Measurements from ENCODE around the gene ARID1A. TPM values are rescaled to one million over a fixed set of nuclear protein-coding genes. Genes with fewer than 3 reads are reported as not detected.
"Not testable (repeated sequence)": the region's sequence is repeated elsewhere in the genome, so short reads cannot be mapped to it uniquely, and the experiment has no call there.

Gene ARID1A
- total RNA-seq, 2 donors from 2014 or later, result 110 to 116 TPM

- Mint-ChIP-seq H3K27ac (no peak overlapping the region), H3K9me3 (no peaks in the 10 kb centered on the region), H3K36me3 (peaks cover 0 to 22% of the 10 kb centered on the region in 2 donors)
- DNase-seq (ENCODE audit: low spot score in 2 of 2) (peak; percentile 30 to 56), ATAC-seq (no peak)
Measured at GRCh38 chr1:26696119-26696653, 371 bp downstream of the ARID1A start.

- Mint-ChIP-seq H3K36me3 (peaks cover 0 to 22% of the 10 kb centered on the region in 2 donors), H3K27ac (no peak overlapping the region), H3K9me3 (no peaks in the 10 kb centered on the region)
- ATAC-seq, result peak; percentile 0 to 4
- DNase-seq (ENCODE audit: low spot score in 2 of 2), result peak; percentile 52 to 68
Measured at GRCh38 chr1:26696654-26697430, 1.0 kb downstream of the ARID1A start.

- no peak overlapping the region for H3K27ac Mint-ChIP-seq
- no peaks in the 10 kb centered on the region for H3K9me3 Mint-ChIP-seq
- H3K36me3 Mint-ChIP-seq, result peaks cover 0 to 20% of the 10 kb centered on the region in 2 donors
- ATAC-seq, result no peak
- DNase-seq (ENCODE audit: low spot score in 2 of 2), result peak in 1 of 2 donors; percentile 25
Measured at GRCh38 chr1:26697431-26697977, 1.7 kb downstream of the ARID1A start.

- ATAC-seq (peak; percentile 47 to 67), DNase-seq (ENCODE audit: low spot score in 2 of 2) (peak; percentile 40 to 68)
- Mint-ChIP-seq H3K27ac (no peak overlapping the region), H3K9me3 (no peaks in the 10 kb centered on the region), H3K36me3 (peaks cover under 1 to 13% of the 10 kb centered on the region in 2 donors)
Measured at GRCh38 chr1:26697978-26698849, 2.4 kb downstream of the ARID1A start.

GRCh38 chr1:26700711-26701110, 4.9 kb downstream of the ARID1A start:
- H3K36me3 Mint-ChIP-seq, result peaks cover 5 to 23% of the 10 kb centered on the region in 2 donors
- H3K9me3 Mint-ChIP-seq, result no peaks in the 10 kb centered on the region
- ATAC-seq, result no peak
- H3K27ac Mint-ChIP-seq, result no peak overlapping the region
- DNase-seq (ENCODE audit: low spot score in 2 of 2), result no peak

DNA sequence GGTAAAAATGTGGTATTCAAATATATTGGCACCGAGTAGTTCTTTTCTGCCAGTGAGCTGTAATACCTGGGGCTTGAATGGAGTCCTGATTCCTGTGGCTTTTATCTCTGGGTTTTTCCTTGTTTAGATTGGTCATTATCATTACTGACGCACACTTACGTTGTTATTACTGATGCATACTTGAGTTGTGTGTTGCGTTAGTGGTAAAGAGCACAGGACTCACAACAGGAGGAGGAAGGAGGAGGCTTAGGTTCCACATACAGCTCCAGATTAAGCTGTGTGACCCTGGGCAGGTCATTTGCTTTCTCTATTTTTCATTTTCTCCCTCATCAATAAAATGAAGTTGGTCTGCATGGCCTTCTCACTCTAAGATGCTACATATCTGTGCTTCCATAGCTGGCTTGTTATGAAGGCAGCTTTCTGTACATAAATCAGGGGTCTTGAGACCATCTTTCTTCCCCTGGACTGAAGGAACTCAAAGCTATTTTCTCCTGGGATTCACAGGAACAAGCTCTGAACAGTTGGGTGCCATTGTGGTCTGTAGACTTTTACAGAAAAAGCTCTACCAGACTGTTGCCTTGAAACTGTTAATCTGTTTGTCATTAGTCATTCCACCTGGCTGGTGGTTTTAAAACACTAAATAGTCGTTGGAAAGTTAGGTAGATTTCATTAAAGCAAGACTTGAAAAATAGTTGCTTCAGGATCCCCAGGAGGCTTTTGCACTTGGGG, 5.6 kb downstream of the ARID1A start:
- no peak for DNase-seq (ENCODE audit: low spot score in 2 of 2)
- H3K27ac Mint-ChIP-seq, result no peak overlapping the region
- ATAC-seq, result no peak
- H3K9me3 Mint-ChIP-seq, result no peaks in the 10 kb centered on the region
- H3K36me3 Mint-ChIP-seq, result peaks cover 5 to 27% of the 10 kb centered on the region in 2 donors

DNA sequence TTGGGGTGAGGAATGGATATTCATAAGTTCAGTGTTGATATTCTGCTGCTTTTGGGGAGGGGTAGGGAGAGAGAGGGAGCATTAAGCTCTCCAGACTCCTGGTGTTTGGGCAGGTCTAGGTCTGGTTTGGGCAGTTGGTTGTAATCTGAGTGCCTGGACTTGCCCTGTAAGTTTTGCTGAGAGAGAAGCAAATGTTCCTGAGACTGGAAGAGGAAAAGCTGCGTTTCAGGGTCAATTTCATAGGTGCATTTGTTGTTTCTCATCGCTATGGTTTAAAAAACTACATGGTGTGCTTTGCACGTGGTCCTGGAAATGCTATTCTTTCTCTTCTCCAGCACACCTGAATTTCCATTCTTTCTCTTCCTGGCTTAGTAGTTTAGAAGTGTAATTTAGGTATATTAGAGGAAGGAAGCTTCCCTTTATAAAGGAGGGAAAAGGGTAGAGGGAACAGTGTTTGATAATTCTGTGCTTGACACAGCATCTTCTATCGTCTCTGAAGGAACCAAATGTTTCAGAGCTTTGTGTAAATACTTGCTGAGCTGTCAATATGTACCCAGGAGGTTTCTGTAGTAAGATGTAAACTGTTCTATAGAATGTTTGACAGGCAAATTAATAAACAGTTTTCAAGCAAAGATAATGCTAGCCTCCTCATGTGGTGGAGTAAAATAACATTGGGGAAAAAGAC, 6.3 kb downstream of the ARID1A start:
- no peak for DNase-seq (ENCODE audit: low spot score in 2 of 2)
- ATAC-seq, result peak in 1 of 2 donors; percentile 10
- H3K9me3 Mint-ChIP-seq, result no peaks in the 10 kb centered on the region
- peaks cover 5 to 31% of the 10 kb centered on the region in 2 donors for H3K36me3 Mint-ChIP-seq
- no peak overlapping the region for H3K27ac Mint-ChIP-seq

DNA sequence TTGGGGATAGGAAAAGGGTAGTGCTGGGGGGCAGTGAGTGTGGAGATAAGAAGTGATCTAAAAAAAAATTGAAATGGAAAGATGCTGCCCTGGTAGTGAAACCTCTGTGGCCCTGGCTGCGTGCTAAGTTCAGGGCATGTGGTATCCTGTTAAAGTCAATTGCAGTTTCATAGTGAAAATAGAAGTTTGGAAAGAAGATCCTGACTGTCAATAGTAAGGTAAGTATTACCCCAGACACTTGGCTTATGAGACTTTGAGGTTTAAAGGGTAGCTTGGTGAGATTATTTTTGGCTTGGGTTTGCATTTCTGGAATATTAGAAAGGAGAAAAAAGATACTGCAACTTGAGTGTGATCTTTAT, 6.8 kb downstream of the ARID1A start:
- H3K27ac Mint-ChIP-seq, result no peak overlapping the region
- DNase-seq (ENCODE audit: low spot score in 2 of 2), result no peak
- ATAC-seq, result peak; percentile 59 to 76
- no peaks in the 10 kb centered on the region for H3K9me3 Mint-ChIP-seq
- peaks cover 5 to 31% of the 10 kb centered on the region in 2 donors for H3K36me3 Mint-ChIP-seq

DNA sequence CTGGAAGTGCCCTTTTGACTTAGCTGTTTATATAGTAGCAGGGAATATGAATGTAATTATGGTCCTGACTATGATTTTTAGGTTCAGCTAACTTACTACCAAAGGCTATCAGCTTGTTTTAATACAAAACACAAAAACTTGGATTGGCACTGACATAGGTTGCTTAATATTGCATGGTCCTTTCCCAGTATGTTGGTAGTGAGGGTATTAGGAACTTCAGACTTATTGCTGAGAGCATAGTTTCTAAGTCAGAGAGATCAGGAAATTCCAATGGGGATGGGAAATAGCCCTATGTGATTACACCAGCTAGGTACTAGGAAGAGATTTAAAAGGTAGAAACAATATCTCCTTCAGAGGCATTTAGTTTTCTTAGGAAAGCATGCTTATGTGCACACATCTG, 7.7 kb downstream of the ARID1A start:
- Mint-ChIP-seq H3K36me3 (peaks cover 5 to 31% of the 10 kb centered on the region in 2 donors), H3K9me3 (no peaks in the 10 kb centered on the region), H3K27ac (peak overlapping the region in 1 of 2 donors; percentile 53)
- ATAC-seq (no peak), DNase-seq (ENCODE audit: low spot score in 2 of 2) (no peak)

- H3K36me3 Mint-ChIP-seq, result peaks cover 5 to 41% of the 10 kb centered on the region in 2 donors
- DNase-seq (ENCODE audit: low spot score in 2 of 2) (no peak), ATAC-seq (no peak)
- peak overlapping the region in 1 of 2 donors; percentile 47 for H3K27ac Mint-ChIP-seq
- no peaks in the 10 kb centered on the region for H3K9me3 Mint-ChIP-seq
Measured at GRCh38 chr1:26704629-26705028, 8.8 kb downstream of the ARID1A start.

DNA sequence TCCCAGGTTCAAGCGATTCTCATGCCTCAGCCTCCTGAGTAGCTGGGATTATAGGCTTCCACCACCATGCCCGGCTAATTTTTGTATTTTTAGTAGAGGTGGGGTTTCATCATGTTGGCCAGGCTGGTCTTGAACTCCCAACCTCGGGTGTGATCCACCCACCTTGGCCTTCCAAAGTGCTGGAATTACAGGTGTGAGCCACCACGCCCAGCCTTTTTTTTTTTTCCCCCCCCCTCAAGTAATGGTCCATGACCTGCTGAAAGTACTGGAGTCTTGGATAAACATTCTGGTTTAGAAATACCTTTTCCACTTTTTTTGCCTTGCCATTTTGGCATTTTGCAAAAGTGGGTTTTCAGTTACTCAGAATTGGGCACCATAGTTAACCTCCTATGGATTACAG, 9.4 kb downstream of the ARID1A start:
- not testable (repeated sequence) for H3K9me3 Mint-ChIP-seq; DNase-seq (ENCODE audit: low spot score in 2 of 2); H3K27ac Mint-ChIP-seq; ATAC-seq
- H3K36me3 Mint-ChIP-seq, result peaks cover 5 to 41% of the 10 kb centered on the region in 2 donors

- H3K27ac Mint-ChIP-seq, result peak overlapping the region in 1 of 2 donors; percentile 4
- H3K9me3 Mint-ChIP-seq, result no peaks in the 10 kb centered on the region
- H3K36me3 Mint-ChIP-seq, result peaks cover 5 to 45% of the 10 kb centered on the region in 2 donors
Measured at GRCh38 chr1:26705788-26706311, 10.0 kb downstream of the ARID1A start.

GRCh38 chr1:26706315-26706714, 10.5 kb downstream of the ARID1A start:
- ATAC-seq (no peak), DNase-seq (ENCODE audit: low spot score in 2 of 2) (no peak)
- peak overlapping the region; percentile 4 to 60 for H3K27ac Mint-ChIP-seq
- H3K36me3 Mint-ChIP-seq, result peaks cover 5 to 46% of the 10 kb centered on the region in 2 donors
- no peaks in the 10 kb centered on the region for H3K9me3 Mint-ChIP-seq

More at GRCh38 chr1:26705788-26706311, 10.0 kb downstream of the ARID1A start:
- ATAC-seq (no peak), DNase-seq (ENCODE audit: low spot score in 2 of 2) (no peak)

GRCh38 chr1:26710811-26711210, 15.0 kb downstream of the ARID1A start:
- H3K27ac Mint-ChIP-seq, result peak overlapping the region in 1 of 2 donors; percentile 77
- peaks cover 0 to 47% of the 10 kb centered on the region in 2 donors for H3K36me3 Mint-ChIP-seq
- no peak for ATAC-seq
- H3K9me3 Mint-ChIP-seq, result no peaks in the 10 kb centered on the region
- no peak for DNase-seq (ENCODE audit: low spot score in 2 of 2)

DNA sequence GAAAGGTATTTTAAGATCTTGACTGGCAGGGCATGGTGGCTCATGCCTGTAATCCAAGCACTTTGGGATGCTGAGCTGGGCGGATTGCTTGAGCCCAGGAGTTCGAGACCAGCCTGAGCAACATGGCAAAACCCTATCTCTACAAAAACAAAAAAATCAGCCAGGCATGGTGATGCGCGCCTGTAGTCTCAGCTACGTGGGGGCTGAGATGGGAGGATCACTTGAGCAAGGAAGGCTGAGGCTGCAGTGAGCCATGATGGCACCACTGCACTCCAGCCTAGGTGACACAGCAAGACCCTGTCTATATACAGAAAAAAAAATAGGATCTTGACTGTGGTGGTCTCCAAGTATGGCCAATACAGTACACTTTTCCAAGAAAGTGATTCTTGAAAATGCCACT, 16.0 kb downstream of the ARID1A start:
- no peaks in the 10 kb centered on the region for H3K9me3 Mint-ChIP-seq
- DNase-seq (ENCODE audit: low spot score in 2 of 2), result no peak
- H3K36me3 Mint-ChIP-seq, result peaks cover 0 to 47% of the 10 kb centered on the region in 2 donors
- no peak for ATAC-seq
- H3K27ac Mint-ChIP-seq, result peak overlapping the region in 1 of 2 donors; percentile 36
